GM12864 (cell line): Measurements from ENCODE around the gene AP2M1.

ENCODE experiments used
- DNase-seq: peaks from one replicate; pipeline ENCODE4 v3.0.0-alpha.2; 2011; ENCODE audit warnings: low read depth
- H3K4me3 ChIP-seq: 2 replicates; pipeline ENCODE4 v1.5.1; 2011; ENCODE audit warnings: mild to moderate bottlenecking, low read depth, low read length, control low read depth
- CTCF ChIP-seq: IDR thresholded peaks from 2 replicates; pipeline ENCODE4 v1.5.1; 2011; ENCODE audit warnings: low read depth, mild to moderate bottlenecking, moderate library complexity, low read length, control low read depth, inconsistent platforms; ENCODE audit errors: missing control alignments

Gene AP2M1

GRCh38 chr3:184198509-184198908 lies 23.9 kb downstream of the AP2M1 start:
- H3K4me3 ChIP-seq: no peak overlapping the region
- no peak for TF ChIP-seq CTCF

GRCh38 chr3:184200825-184201224 lies 26.2 kb downstream of the AP2M1 start:
- H3K4me3 ChIP-seq: no peak overlapping the region
- DNase-seq: no peak
- no peak for TF ChIP-seq CTCF

More at GRCh38 chr3:184198509-184198908, 23.9 kb downstream of the AP2M1 start:
- DNase-seq: no peak

- DNase-seq: no peak
- no peak overlapping the region for H3K4me3 ChIP-seq
- TF ChIP-seq CTCF: no peak
Measured at GRCh38 chr3:184203526-184203925, 28.9 kb downstream of the AP2M1 start.

- no peak for DNase-seq
- no peak overlapping the region for H3K4me3 ChIP-seq
- no peak for TF ChIP-seq CTCF
Measured at GRCh38 chr3:184209146-184209923, 34.7 kb downstream of the AP2M1 start.

- H3K4me3 ChIP-seq: no peak overlapping the region
- DNase-seq: no peak
- no peak for TF ChIP-seq CTCF
Measured at GRCh38 chr3:184211297-184211696, 36.6 kb downstream of the AP2M1 start.

GRCh38 chr3:184211718-184212117 lies 37.1 kb downstream of the AP2M1 start:
- no peak for DNase-seq
- no peak overlapping the region for H3K4me3 ChIP-seq
- TF ChIP-seq CTCF: no peak

- DNase-seq: no peak
- TF ChIP-seq CTCF: no peak
- H3K4me3 ChIP-seq: no peak overlapping the region
Measured at GRCh38 chr3:184218814-184219213, 44.2 kb downstream of the AP2M1 start.
